ENCODE results near the gene SRP68. TPM values are rescaled to one million over a fixed set of nuclear protein-coding genes. Genes with fewer than 3 reads are reported as not detected.

SRP68 gene
- total RNA-seq, 2 experiments from 2014 or later: 106 to 108 TPM

- no peaks in the 10 kb centered on the region for H3K27me3 Mint-ChIP-seq
- ATAC-seq (ENCODE audit: poor library complexity) (no peak), DNase-seq (peak in 1 of 14 experiments; percentile 12)
- ChIA-PET POLR2A (interaction anchor here (1.0 kb wide), 1 partner anchor 18 kb away, joined by 3 read pairs; no protein-coding TSS in a partner anchor), CTCF (interaction anchor here (0.7 kb wide), 1 partner anchor 48 kb away, joined by 4 read pairs; no protein-coding TSS in a partner anchor)
- H3K27ac ChIP-seq (ENCODE audit: low read depth in 1 of 2, low read length in 2 of 2): no peak overlapping the region
- peaks cover 21% of the 10 kb centered on the region for H3K4me1 Mint-ChIP-seq (ENCODE audit: low read depth)
- no peak for TF ChIP-seq CTCF (IDR thresholded peaks at IDR 0.05)
- no peak overlapping the region for H3K4me3 Mint-ChIP-seq
- intact Hi-C loops (cut with DNase I, micrococcal nuclease): no loop called here
- H3K27ac Mint-ChIP-seq: no peak overlapping the region
- no peaks in the 10 kb centered on the region for H3K27me3 ChIP-seq (ENCODE audit: control insufficient read depth in 1 of 2, insufficient read depth in 2 of 2, low read length in 2 of 2)
- peaks cover 78% of the 10 kb centered on the region for H3K36me3 ChIP-seq (ENCODE audit: insufficient read depth, low read length)
- no peaks in the 10 kb centered on the region for H3K9me3 ChIP-seq (ENCODE audit: control insufficient read depth in 1 of 2, insufficient read depth in 1 of 2, low read length in 2 of 2)
- no peaks in the 10 kb centered on the region for H3K9me3 Mint-ChIP-seq
- H3K36me3 Mint-ChIP-seq (ENCODE audit: low read depth): peaks cover 76% of the 10 kb centered on the region
- peaks cover 18% of the 10 kb centered on the region for H3K4me1 ChIP-seq (ENCODE audit: insufficient read depth, low read length)
- H3K4me3 ChIP-seq (ENCODE audit: low read length): no peak overlapping the region
Observed at GRCh38 chr17:76097716-76098295, 25.5 kb upstream of the SRP68 start.

- no peaks in the 10 kb centered on the region for H3K27me3 Mint-ChIP-seq
- POLR2A ChIA-PET: interaction anchor here (0.6 to 1.3 kb wide), 2 partner anchors 114 to 258 kb away, joined by 3 read pairs; partner anchors contain the start of gene PRPSAP1
- peaks cover 85% of the 10 kb centered on the region for H3K36me3 ChIP-seq (ENCODE audit: insufficient read depth, low read length)
Observed at GRCh38 chr17:76095943-76096342, 23.6 kb upstream of the SRP68 start.

GRCh38 chr17:76094046-76094445 is 21.7 kb upstream of the SRP68 start:
- no peaks in the 10 kb centered on the region for H3K9me3 Mint-ChIP-seq
- intact Hi-C loops (cut with DNase I, micrococcal nuclease): no loop called here
- TF ChIP-seq CTCF (IDR thresholded peaks at IDR 0.05): no peak
- Histone ChIP-seq H3K4me1 (ENCODE audit: insufficient read depth, low read length) (peaks cover 12% of the 10 kb centered on the region), H3K9me3 (ENCODE audit: control insufficient read depth in 1 of 2, insufficient read depth in 1 of 2, low read length in 2 of 2) (no peaks in the 10 kb centered on the region), H3K36me3 (ENCODE audit: insufficient read depth, low read length) (peaks cover 90% of the 10 kb centered on the region), H3K27me3 (ENCODE audit: control insufficient read depth in 1 of 2, insufficient read depth in 2 of 2, low read length in 2 of 2) (no peaks in the 10 kb centered on the region), H3K4me3 (ENCODE audit: low read length) (no peak overlapping the region), H3K27ac (ENCODE audit: low read depth in 1 of 2, low read length in 2 of 2) (no peak overlapping the region)
- H3K4me1 Mint-ChIP-seq (ENCODE audit: low read depth): peaks cover 5% of the 10 kb centered on the region
- DNase-seq (peak in 1 of 14 experiments; percentile 9), ATAC-seq (ENCODE audit: poor library complexity) (no peak)
- peaks cover 81% of the 10 kb centered on the region for H3K36me3 Mint-ChIP-seq (ENCODE audit: low read depth)
- H3K4me3 Mint-ChIP-seq: no peak overlapping the region
- ChIA-PET POLR2A (interaction anchor here (1.8 kb wide), 1 partner anchor 9 kb away, joined by 8 read pairs; the partner anchor contains the start of gene EXOC7), CTCF (interaction anchor here (0.5 kb wide), 1 partner anchor 1108 kb away, joined by 3 read pairs; no protein-coding TSS in a partner anchor)
- H3K27me3 Mint-ChIP-seq: no peaks in the 10 kb centered on the region
- H3K27ac Mint-ChIP-seq: no peak overlapping the region

More at GRCh38 chr17:76095943-76096342, 23.6 kb upstream of the SRP68 start:
- Mint-ChIP-seq H3K36me3 (ENCODE audit: low read depth) (peaks cover 80% of the 10 kb centered on the region), H3K4me3 (no peak overlapping the region), H3K4me1 (ENCODE audit: low read depth) (peaks cover 10% of the 10 kb centered on the region), H3K27ac (no peak overlapping the region), H3K9me3 (no peaks in the 10 kb centered on the region)
- no peak overlapping the region for H3K4me3 ChIP-seq (ENCODE audit: low read length)
- CTCF ChIA-PET: interaction anchor here (1.1 kb wide), 1 partner anchor 10 kb away, joined by 3 read pairs; no protein-coding TSS in a partner anchor
- H3K4me1 ChIP-seq (ENCODE audit: insufficient read depth, low read length): peaks cover 10% of the 10 kb centered on the region
- no peak for TF ChIP-seq CTCF (IDR thresholded peaks at IDR 0.05)
- no peaks in the 10 kb centered on the region for H3K27me3 ChIP-seq (ENCODE audit: control insufficient read depth in 1 of 2, insufficient read depth in 2 of 2, low read length in 2 of 2)
- ATAC-seq (ENCODE audit: poor library complexity) (no peak), DNase-seq (no peak)
- no peaks in the 10 kb centered on the region for H3K9me3 ChIP-seq (ENCODE audit: control insufficient read depth in 1 of 2, insufficient read depth in 1 of 2, low read length in 2 of 2)
- no peak overlapping the region for H3K27ac ChIP-seq (ENCODE audit: low read depth in 1 of 2, low read length in 2 of 2)
- intact Hi-C loops (cut with DNase I, micrococcal nuclease): no loop called here
